ENCODE results near the gene TRIM3.

- TF ChIP-seq CTCF (IDR thresholded peaks at IDR 0.05; ENCODE audit: low read depth, low read length, poor library complexity, severe bottlenecking), result no peak
- TF ChIP-seq EZH2phosphoT487 (IDR thresholded peaks at IDR 0.05; ENCODE audit: borderline replicate concordance, low read length), result no peak
Observed at GRCh38 chr11:6405846-6406245, 67.9 kb downstream of the TRIM3 start.
